Glutamatergic neuron (in vitro differentiated cells): Measurements from ENCODE around the gene HIF3A. TPM values are rescaled to one million over a fixed set of nuclear protein-coding genes. Genes with fewer than 3 reads are reported as not detected.
"Not testable (repeated sequence)": the region's sequence is repeated elsewhere in the genome, so short reads cannot be mapped to it uniquely, and the experiment has no call there.

Experiments
- DNase-seq: peaks from one replicate; pipeline ENCODE4 v3.0.0; 2022
- H3K27ac Mint-ChIP-seq: one replicate; pipeline ENCODE4 v1.8.0; 2020; ENCODE audit warnings: mild to moderate bottlenecking, mixed read lengths, inconsistent platforms; ENCODE audit not compliant: unreplicated experiment
- H3K27me3 Mint-ChIP-seq: one replicate; pipeline ENCODE4 v1.8.0; 2020; ENCODE audit warnings: mild to moderate bottlenecking, moderate library complexity, mixed read lengths, inconsistent platforms; ENCODE audit not compliant: unreplicated experiment
- H3K36me3 Mint-ChIP-seq: one replicate; pipeline ENCODE4 v1.8.0; 2020; ENCODE audit warnings: mild to moderate bottlenecking, mixed read lengths, inconsistent platforms; ENCODE audit not compliant: unreplicated experiment
- H3K4me1 Mint-ChIP-seq: one replicate; pipeline ENCODE4 v1.8.0; 2020; ENCODE audit warnings: mild to moderate bottlenecking, low read depth, mixed read lengths, inconsistent platforms; ENCODE audit not compliant: unreplicated experiment
- H3K4me3 Mint-ChIP-seq: one replicate; pipeline ENCODE4 v1.8.0; 2020; ENCODE audit warnings: mild to moderate bottlenecking, mixed read lengths, inconsistent platforms; ENCODE audit not compliant: unreplicated experiment
- H3K9me3 Mint-ChIP-seq: one replicate; pipeline ENCODE4 v1.8.0; 2020; ENCODE audit warnings: mild to moderate bottlenecking, moderate library complexity, mixed read lengths, inconsistent platforms; ENCODE audit not compliant: unreplicated experiment
- CTCF ChIP-seq: fragments of 200-600 bp; sonication (generic); IDR thresholded peaks from one replicate; pipeline ENCODE4 v1.5.0; 2021; ENCODE audit not compliant: partially characterized antibody, unreplicated experiment
- total RNA-seq: library from RNA; stranded (reverse); fragmentation: NEBNext Ultra II Directional; extraction: Animal tissue kit (Norgen Biotek cat#: 25700); gene quantifications from one replicate; pipeline ENCODE4 v1.2.1, GENCODE V29; 2021; ENCODE audit not compliant: unreplicated experiment

The HIF3A gene
- total RNA-seq, 1 donor from 2014 or later: 4.4 TPM

GRCh38 chr19:46317339-46317738 is 20.5 kb downstream of the HIF3A start:
- Mint-ChIP-seq H3K4me1 (no peaks in the 10 kb centered on the region), H3K36me3 (no peaks in the 10 kb centered on the region), H3K27me3 (no peaks in the 10 kb centered on the region), H3K27ac (no peak overlapping the region), H3K4me3 (no peak overlapping the region), H3K9me3 (peaks cover 5% of the 10 kb centered on the region)
- no peak for TF ChIP-seq CTCF
- DNase-seq: no peak

GRCh38 chr19:46319613-46320012 is 22.8 kb downstream of the HIF3A start:
- Mint-ChIP-seq H3K27me3 (no peaks in the 10 kb centered on the region), H3K27ac (no peak overlapping the region), H3K36me3 (no peaks in the 10 kb centered on the region)

GRCh38 chr19:46320559-46320958 is 23.7 kb downstream of the HIF3A start:
- no peak overlapping the region for H3K27ac Mint-ChIP-seq
- H3K9me3 Mint-ChIP-seq: peaks cover 4% of the 10 kb centered on the region
- H3K27me3 Mint-ChIP-seq: peaks cover under 1% of the 10 kb centered on the region
- no peak for DNase-seq
- peaks cover 4% of the 10 kb centered on the region for H3K36me3 Mint-ChIP-seq
- H3K4me3 Mint-ChIP-seq: no peak overlapping the region
- no peak for TF ChIP-seq CTCF
- no peaks in the 10 kb centered on the region for H3K4me1 Mint-ChIP-seq

More at GRCh38 chr19:46319613-46320012, 22.8 kb downstream of the HIF3A start:
- no peak for DNase-seq
- Mint-ChIP-seq H3K4me3 (no peak overlapping the region), H3K4me1 (no peaks in the 10 kb centered on the region), H3K9me3 (peaks cover 4% of the 10 kb centered on the region)
- TF ChIP-seq CTCF: no peak

GRCh38 chr19:46321653-46322052 is 24.8 kb downstream of the HIF3A start:
- H3K27me3 Mint-ChIP-seq: peaks cover 2% of the 10 kb centered on the region
- H3K4me1 Mint-ChIP-seq: no peaks in the 10 kb centered on the region
- DNase-seq: no peak
- no peak overlapping the region for H3K27ac Mint-ChIP-seq
- no peak for TF ChIP-seq CTCF
- peaks cover 6% of the 10 kb centered on the region for H3K9me3 Mint-ChIP-seq
- H3K36me3 Mint-ChIP-seq: peaks cover 15% of the 10 kb centered on the region
- H3K4me3 Mint-ChIP-seq: no peak overlapping the region

GRCh38 chr19:46323227-46323626 is 26.4 kb downstream of the HIF3A start:
- not testable (repeated sequence) for H3K4me1 Mint-ChIP-seq, DNase-seq, H3K27ac Mint-ChIP-seq, H3K9me3 Mint-ChIP-seq, H3K4me3 Mint-ChIP-seq, H3K27me3 Mint-ChIP-seq
- H3K36me3 Mint-ChIP-seq: peaks cover 17% of the 10 kb centered on the region

GRCh38 chr19:46324277-46324676 is 27.4 kb downstream of the HIF3A start:
- DNase-seq: no peak
- H3K9me3 Mint-ChIP-seq: peaks cover 5% of the 10 kb centered on the region
- no peak for TF ChIP-seq CTCF
- no peak overlapping the region for H3K4me3 Mint-ChIP-seq
- H3K27me3 Mint-ChIP-seq: peaks cover 2% of the 10 kb centered on the region
- no peak overlapping the region for H3K27ac Mint-ChIP-seq
- H3K36me3 Mint-ChIP-seq: peaks cover 21% of the 10 kb centered on the region
- H3K4me1 Mint-ChIP-seq: no peaks in the 10 kb centered on the region
